Stimulated activated CD4-positive, alpha-beta T cell treated with anti-CD3 and anti-CD28 coated beads, Interleukin-1b, Interleukin-23, amount 100 ng/mL, for 24 hours (primary cell): ENCODE data around the gene CUL2.
"Not testable (repeated sequence)": the region's sequence is repeated elsewhere in the genome, so short reads cannot be mapped to it uniquely, and the experiment has no call there.

Source experiments
- DNase-seq, 4 experiments: peaks; one replicate each; pipeline ENCODE4 v3.0.0-alpha.2; 2020; ENCODE audit warnings: low read depth in 4 of 4, low spot score in 1 of 4

Gene CUL2

GRCh38 chr10:35080261-35080660, 9.9 kb downstream of the CUL2 start:
- DNase-seq, result not testable (repeated sequence)

- DNase-seq, result no peak
These were observed 10.4 kb downstream of the CUL2 start for GRCh38 chr10:35079763-35080162.

- no peak for DNase-seq
These were observed 10.9 kb downstream of the CUL2 start for GRCh38 chr10:35079265-35079664.

GRCh38 chr10:35075228-35075627, 14.9 kb downstream of the CUL2 start:
- DNase-seq, result no peak

GRCh38 chr10:35074266-35074665, 15.9 kb downstream of the CUL2 start:
- no peak for DNase-seq

GRCh38 chr10:35070521-35070920, 19.6 kb downstream of the CUL2 start:
- no peak for DNase-seq

- no peak for DNase-seq
These were observed 26.2 kb downstream of the CUL2 start for GRCh38 chr10:35063837-35064454.

GRCh38 chr10:35059481-35059880, 30.7 kb downstream of the CUL2 start:
- DNase-seq, result no peak

GRCh38 chr10:35058686-35059085, 31.5 kb downstream of the CUL2 start:
- no peak for DNase-seq

- no peak for DNase-seq
These were observed 32.0 kb downstream of the CUL2 start for GRCh38 chr10:35058134-35058533.

GRCh38 chr10:35056686-35057085, 33.5 kb downstream of the CUL2 start:
- DNase-seq, result no peak

GRCh38 chr10:35056133-35056532, 34.0 kb downstream of the CUL2 start:
- DNase-seq, result no peak

- no peak for DNase-seq
These were observed 39.6 kb downstream of the CUL2 start for GRCh38 chr10:35050568-35050967.

- DNase-seq, result no peak
These were observed 44.1 kb downstream of the CUL2 start for GRCh38 chr10:35046074-35046473.

- not testable (repeated sequence) for DNase-seq
These were observed 44.9 kb downstream of the CUL2 start for GRCh38 chr10:35045275-35045674.

GRCh38 chr10:35043796-35044344, 46.3 kb downstream of the CUL2 start:
- no peak for DNase-seq

GRCh38 chr10:35042783-35043182, 47.4 kb downstream of the CUL2 start:
- DNase-seq, result no peak

GRCh38 chr10:35041502-35041879, 48.6 kb downstream of the CUL2 start:
- DNase-seq, result no peak

- DNase-seq, result no peak
These were observed 49.2 kb downstream of the CUL2 start for GRCh38 chr10:35040760-35041501.

- DNase-seq, result no peak
These were observed 53.0 kb downstream of the CUL2 start for GRCh38 chr10:35037104-35037503.

- no peak for DNase-seq
These were observed 54.5 kb downstream of the CUL2 start for GRCh38 chr10:35035606-35036005.

GRCh38 chr10:35027567-35027966, 62.6 kb downstream of the CUL2 start:
- DNase-seq, result no peak

GRCh38 chr10:35025916-35026315, 64.2 kb downstream of the CUL2 start:
- no peak for DNase-seq
